HG03159 (cell line): Measurements from ENCODE around the gene SNRPE.
A peak's percentile ranks its signal among the peaks of the same experiment; 100 is the strongest.
"Not testable (repeated sequence)": the region's sequence is repeated elsewhere in the genome, so short reads cannot be mapped to it uniquely, and the experiment has no call there.

Source experiments
- ATAC-seq: cut with Tn5 transposase; IDR thresholded peaks from one replicate; pipeline ENCODE4 v1.9.1; 2021; ENCODE audit warnings: mild to moderate bottlenecking, moderate library complexity; ENCODE audit not compliant: unreplicated experiment

SNRPE gene

DNA sequence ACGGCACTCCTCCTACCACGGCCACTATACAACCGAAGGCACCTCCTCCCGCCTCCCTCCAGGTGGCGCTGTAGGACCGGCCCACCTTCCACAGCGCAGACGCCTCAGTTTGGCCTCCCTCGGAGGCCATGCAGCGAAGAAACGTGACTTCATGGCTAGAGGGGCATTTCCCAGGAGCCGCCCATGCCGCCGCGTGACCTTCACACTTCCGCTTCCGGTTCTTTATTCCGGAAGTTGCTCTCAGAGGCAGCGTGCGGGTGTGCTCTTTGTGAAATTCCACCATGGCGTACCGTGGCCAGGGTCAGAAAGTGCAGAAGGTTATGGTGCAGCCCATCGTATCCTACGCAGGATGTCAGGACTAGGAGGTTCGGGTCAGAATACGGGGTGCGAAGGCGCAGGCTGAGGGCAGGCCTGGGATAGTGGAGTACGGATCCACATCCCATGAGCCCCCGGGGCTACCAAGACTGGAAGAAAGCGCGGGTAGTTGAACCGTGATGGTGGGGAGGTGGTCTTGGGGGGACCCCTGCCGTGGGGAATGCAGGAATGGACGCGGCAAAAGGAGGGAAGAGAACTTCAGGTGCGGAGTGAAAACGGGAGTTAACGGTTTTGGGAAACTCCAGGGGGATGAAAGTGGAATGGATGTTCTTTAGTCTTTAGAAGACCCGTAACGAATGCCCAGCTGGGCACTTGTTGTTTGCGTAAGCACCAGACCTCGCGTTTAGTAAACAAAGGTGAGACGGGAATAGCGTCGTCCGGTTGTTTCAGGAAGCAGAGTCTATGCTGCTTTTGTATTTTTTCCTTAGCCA is at the start of gene SNRPE:
TSS of gene SNRPE (plus strand) at position 221 of the 806 bp plus-strand sequence. CDS start at position 282, 61 bp downstream.
- peak; percentile 97 for ATAC-seq

DNA sequence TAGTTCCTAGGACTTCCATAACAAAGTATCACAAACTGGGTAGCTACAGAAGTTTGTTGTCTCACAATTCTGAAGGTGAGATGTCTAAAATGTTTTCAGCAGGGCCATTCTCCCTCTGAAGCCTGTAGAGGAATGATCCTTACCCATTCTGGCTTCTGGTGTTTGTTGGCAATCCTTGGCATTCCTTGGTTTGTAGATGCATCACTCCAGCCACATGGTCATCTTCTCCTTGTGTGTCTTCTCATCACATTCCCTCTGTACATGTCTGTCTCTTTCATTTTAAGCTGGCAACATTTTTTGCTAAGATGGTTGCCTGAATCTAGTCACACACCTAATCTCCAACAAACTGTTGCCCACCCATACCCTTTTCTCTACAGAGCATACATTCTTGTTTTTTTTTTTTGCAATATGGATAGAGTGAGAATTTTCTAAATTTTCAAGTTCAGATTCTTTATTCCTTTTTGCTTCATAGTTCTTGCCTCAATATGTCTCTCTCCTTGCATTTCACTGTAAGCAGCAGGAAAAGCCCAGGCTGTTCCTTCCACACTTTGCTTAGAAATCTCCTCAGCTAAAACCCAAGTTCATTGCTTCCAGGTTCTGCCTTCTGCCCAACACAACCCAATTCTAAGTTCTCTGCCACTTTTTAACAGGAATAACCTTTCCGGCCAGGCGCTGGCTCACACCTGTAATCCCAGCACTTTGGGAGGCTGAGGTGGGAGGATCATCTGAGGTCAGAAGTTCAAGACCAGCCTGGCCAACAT is 47.6 kb upstream of the SNRPE start:
- ATAC-seq = no peak

DNA sequence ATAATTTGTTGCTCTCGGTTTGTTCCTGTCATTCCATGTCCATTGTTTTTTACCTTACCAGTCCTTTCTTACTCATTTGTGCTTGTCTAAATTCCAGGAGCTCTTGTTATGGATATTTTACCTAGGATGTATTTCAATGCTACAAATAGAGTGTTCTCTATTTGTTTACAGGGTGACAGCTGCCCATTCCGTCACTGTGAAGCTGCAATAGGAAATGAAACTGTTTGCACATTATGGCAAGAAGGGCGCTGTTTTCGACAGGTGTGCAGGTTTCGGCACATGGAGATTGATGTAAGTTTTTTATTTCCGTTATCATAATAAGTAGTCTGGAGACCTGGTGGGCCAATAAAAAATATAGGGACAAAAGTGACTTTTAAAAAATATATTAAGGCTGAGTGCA is 43.0 kb upstream of the SNRPE start:
- no peak for ATAC-seq

DNA sequence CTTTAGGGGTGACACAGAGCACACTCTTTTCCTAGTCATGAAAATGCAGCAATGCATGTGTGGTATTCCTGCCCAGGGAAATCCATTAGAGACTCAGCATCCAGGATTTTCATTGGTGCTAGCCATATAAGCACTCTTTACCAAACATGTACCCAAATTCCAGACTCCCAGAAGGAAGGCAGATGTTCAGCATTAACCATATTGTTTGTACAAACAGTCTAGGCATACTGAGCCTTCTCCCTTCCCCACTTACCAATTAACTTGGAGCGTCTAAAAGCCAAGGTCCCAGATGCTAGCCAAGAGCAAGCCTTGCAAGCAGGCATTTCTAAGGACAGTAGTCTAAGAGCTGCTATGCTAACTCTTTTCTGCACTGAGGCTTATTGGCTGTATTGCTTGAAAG is 38.1 kb upstream of the SNRPE start:
- ATAC-seq = no peak

DNA sequence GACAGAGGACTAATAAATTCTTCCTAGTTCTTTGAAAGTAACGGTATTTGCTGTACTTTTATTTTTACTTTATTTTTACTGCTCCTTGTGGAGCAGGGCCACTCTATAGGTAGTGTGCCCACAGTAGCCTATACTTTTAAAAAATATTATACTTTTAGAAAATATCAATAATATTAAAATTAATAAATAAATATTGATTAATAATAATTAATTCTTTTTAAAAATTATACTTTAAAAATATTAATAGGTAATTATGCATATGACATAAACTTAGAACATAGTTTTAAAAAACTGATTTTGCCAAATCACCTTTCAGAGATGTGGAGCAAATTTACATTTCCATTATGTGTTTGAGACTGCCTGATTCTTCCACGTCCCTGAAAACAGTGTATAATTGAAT is 35.2 kb upstream of the SNRPE start:
- no peak for ATAC-seq

DNA sequence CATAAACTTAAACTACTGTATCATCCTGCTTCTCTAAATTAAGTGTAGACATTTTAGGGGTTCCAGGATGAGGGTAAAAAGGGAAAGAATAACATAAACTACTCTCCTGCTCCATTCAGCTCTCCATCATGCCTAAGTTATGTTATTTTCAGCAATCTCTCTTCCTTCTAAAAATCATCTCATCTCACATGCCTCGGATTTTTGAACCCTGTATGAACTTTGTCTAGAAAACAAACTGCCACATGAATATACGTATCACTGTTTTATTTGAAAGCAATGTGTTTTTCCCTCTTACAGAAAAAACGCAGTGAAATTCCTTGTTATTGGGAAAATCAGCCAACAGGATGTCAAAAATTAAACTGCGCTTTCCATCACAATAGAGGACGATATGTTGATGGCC is 33.4 kb upstream of the SNRPE start:
- no peak for ATAC-seq

DNA sequence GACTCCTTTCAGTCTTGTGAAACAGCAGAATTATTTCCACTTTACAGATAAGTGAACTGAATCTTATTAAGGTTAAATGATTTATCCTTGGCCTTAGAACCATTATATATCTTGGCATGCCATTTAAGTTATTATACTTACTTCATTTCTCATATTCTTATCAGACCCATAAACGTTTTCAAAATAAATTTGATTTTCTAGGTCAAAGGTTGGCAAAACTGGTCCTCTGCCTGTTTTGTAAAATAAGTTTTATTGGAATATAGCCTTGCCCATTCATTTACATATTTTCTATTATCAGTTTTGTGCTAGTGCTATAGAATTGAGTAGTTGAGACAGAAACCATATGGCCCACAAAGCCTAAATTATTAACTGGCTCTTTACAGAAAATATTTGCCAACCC is 32.9 kb upstream of the SNRPE start:
- ATAC-seq = no peak

DNA sequence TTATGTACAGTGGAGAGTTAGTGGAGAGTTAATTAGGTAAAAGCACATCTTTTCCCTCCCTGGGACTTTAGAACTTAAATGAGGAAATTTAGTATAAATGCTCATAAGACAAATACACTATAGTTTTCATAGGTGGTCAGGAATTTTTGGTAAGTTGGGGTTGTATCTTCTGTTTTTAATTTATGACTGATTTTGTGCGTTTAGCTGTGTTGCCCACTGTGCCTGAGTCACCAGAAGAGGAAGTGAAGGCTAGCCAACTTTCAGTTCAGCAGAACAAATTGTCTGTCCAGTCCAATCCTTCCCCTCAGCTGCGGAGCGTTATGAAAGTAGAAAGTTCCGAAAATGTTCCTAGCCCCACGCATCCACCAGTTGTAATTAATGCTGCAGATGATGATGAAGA is 32.2 kb upstream of the SNRPE start:
- not testable (repeated sequence) for ATAC-seq

DNA sequence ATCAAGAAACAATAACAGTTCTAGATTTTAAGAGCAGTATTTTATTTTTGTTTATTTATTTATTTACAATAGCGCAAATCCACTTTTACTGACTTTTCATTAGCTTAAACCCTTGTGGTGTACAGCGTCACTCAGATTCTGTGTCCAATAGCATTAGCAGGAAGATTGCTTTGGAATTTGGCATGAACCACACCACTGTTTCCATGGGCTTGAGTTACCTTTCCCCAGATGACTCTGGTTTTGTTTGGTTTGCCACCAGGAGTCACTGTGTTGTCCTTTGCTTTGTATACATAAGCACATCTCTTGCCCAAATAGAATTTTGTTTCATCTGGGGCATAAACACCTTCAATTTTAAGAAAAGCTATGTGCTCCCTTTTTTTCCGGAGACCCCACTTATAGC is 25.9 kb upstream of the SNRPE start:
- no peak for ATAC-seq

DNA sequence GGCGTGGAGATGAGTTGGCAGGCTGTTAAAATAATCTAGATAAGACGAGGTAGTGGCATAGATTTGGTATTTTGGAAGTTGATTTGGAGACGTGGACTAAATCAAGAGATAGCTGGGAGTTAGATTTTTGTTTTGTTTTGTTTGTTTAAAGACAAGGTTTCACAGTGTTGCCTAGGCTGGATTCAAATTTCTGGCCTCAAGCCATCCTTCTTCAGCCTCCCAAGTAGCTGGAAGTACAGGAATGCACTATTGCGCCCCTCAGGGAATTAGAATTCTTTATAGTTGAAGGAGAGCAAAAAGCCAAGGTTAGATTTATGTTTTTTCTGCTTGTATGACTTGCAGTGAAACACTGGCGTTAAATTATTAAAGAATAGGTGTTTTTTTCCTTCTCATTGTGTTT is 22.3 kb upstream of the SNRPE start:
- ATAC-seq = no peak

DNA sequence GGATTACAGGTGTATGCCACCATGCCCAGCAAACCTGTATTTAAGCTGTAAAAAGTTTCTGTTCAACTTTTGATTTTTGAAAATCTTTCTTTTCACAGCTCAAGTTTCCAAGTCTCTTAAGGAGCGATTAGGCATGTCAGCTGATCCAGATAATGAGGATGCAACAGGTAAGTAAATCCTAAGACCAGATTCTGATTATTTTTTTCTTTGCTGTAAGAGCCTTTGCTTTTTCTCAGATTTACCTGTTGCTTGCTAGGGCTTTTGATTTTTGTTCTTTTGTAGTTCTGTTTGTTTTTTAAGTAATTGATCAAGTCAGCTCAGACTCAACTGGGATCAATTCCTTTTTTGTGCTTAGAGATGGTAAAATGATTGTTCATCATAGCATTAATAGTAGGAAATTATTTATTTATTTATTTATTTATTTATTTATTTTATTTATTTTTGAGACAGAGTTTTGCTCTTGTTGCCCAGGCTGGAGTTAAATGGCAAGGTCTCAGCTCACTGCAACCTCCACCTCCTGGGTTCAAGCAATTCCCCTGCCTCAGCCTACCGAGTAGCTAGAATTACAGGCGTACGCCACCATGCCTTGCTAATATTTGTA is 21.1 kb upstream of the SNRPE start:
- no peak for ATAC-seq

DNA sequence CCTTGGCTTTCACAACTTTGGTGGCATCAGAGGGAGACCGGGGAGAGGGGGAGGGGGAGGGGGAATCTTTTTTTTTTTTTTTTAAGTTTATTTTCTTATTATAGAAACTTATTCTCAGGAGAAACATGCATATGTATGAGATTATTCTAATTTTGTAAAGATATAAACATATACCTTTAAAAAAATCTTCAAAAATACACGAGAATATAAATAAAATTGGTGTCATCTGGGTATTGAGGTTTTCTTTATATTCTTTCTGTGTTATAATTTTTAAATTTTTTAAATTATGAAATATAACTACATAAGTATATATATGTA is 18.9 kb upstream of the SNRPE start:
- no peak for ATAC-seq

DNA sequence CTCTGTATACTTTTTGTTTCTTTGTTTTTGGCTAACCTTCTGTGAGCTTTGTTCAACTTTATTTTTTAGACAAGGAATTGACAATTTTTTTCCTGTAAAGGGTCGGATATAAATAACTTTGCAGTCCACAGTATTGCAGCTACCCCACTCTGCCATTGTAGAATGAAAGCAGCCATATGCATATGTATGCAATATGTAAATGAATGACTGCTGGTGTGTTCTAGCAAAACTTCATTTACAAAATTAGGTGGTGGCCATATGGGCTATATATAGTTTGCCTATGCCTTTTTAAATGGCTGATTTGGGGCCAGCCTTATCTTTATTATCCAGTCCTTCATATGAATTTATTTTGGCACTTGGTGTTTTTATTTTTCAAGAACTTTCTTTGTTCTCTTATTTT is 18.0 kb upstream of the SNRPE start:
- no peak for ATAC-seq

DNA sequence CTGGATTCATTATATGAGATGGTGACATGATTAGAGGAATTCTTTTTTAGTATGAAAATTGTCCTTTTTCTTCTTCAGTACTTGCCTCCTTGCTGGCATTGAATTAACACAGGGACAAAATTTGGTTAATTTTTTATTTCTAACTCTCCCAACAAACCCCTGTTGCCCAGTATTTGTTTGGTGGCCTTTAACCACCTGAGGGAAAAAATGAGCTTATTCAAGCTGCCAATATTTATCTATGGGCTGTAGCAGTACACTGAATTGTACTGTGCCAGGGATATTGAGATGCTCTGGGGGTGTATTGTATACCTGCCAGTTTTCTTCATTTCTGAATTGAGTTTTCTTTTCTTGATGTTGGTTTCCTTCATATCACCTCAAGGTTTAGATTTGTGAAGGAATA is 8.3 kb upstream of the SNRPE start:
- ATAC-seq = not testable (repeated sequence)

DNA sequence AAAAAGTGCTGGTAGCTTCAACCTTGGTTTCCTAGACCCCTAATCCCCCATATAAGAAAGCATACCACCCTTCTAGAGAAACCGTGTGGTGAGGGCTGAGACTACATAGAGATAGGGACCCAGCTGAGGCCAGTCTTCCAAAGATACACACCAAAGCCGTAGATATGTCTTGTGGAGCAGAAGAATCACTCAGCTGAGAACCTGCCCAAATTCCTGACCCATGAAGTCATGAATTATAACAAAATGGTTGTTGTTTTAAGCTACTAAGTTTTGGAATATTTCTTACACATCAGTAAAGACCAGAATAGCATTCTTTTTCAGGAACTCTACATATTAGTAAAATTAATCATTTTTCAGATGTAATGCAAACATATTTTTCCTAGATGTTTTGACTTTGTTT is 3.3 kb upstream of the SNRPE start:
- ATAC-seq = no peak

DNA sequence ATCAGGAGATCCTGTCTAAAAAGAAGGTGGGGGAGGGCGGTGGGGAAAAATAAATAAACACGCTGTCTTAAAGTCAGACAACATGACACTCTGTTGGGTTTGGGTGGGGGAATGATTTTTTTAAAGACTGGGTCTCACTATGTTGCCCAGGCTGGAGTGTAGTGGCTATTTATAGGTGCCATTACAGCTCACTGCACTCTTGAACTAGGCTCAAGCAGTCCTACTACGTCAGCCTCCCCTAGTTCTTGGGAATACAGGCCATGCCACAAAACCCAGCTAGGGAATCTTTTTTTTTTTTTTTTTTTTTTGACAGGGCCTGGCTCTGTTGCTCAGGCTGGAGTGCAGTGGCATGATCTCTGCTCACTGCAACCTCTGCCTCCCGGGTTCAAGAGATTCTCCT is 2.4 kb upstream of the SNRPE start:
- no peak for ATAC-seq

DNA sequence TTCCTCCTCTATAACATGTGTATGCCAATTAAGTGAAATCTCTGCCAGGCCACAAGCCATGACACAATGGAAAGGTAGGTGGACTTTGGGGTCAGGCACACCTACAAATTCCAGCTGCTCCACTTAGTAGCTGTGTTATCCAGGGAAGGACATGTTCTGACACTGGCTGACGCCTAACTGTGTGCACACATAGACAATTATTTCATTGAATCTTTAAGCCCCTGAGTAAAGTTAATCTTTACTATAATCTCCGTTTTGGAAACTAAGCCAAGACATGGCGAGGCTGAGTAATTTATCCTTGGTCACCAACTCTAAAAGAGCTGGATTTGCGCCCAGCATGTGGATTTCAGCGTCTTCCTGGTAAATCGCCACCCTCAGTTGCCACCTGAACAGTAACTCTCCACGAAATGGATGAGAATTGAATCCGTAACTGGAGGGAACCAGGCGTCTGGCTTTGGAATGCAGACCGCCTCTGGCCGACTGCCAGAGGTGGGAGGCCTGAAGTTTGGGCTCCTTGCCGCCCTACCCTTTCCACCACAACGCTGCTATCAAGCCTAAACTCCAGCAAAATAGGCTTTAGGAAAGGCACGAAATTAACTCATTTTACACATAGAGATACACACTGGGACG is 888 bp upstream of the SNRPE start:
- ATAC-seq = no peak

DNA sequence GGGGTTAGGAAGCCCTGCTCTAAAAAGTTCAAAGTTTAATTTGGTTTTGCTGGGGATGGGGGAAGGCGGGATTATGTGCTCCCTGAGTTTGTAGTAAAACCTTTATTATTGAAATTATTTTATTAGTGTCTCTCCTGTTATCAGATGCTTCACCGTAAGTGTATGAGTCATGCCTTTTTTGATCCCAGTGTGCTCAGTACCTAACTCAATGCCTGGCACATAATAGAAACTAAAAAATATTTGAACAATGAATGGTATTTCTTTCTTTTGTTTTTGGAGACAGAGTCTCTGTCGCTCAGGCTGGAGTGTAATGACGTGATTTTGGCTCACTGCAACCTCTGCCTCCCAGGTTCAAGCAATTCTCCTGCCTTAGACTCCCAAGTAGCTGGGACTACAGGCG is 6.4 kb downstream of the SNRPE start:
- no peak for ATAC-seq

DNA sequence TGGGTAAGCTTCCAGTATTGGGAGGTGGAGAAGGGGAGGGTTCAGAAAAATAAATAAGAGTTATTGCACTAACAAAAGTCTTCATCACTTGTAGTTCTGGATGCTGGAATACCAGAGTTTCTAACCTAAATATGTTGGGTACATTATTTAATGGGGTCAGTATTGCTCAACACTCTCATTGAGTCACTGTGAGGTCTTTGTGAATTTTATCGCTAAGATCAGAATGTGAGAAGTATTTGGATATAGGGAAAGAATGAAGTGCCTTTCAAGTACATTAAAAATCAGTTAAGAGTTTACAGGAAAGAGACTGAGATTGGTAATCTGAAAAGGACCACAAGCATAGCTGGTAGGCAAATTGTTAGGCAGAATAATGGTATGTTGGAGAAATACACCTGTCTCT is 8.8 kb downstream of the SNRPE start:
- ATAC-seq = no peak

DNA sequence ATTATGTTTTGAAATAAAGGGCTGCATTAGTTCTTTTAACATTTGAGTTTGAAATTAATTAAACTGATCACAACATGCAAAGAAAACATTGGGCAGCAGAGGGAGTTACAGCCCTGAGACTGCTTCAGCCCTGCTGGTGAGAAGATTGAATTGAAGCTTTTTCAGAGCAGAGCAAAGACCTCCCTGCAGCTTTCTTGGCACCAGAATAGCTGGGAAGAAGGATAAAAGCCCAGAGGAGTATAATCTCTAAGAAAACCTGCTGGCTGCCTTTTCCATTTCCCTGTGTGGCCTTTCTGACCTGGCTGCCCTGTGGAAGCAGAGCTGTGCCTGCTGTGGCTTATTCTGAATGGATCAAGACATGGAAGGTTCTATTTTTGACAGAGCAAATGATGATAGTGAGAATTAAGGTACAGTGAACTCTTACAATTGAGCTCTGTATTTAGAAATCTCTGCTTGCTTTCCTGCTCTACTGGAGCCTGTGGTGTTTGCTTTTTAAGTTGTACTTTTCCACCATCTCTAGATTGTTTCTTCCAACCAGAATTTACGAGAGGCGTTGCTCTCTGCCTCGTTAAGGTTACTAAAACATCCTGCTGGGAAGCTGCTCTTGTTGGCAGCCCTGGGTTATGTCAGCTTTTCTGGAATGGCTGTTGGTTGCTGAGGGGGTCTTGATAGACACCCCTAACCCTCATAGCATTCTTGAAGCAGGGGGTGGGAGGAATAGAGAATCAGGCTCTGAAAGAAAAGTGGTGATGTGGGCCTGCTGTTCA is 9.9 kb downstream of the SNRPE start:
- no peak for ATAC-seq

DNA sequence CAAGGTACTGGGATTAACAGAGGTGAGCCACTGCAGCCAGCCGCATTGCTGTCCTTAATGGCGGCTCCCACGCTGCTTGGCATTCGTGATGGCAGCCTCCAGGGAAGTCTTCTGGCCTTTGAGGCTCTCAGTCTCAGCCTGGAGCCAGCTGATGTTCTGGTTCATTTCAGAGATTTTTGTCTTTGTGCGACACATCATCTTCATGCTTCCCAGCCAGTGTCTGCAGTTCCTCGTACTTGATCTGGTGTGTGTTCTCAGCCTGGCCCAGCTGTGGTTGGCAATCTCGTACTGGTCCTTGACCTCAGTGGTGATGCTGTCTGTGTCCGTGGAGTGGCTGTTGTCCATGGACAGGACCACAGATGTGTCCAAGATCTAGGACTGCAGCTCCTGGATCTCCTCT is 11.7 kb downstream of the SNRPE start:
- no peak for ATAC-seq
